Neuron (in vitro differentiated cells): ENCODE data around the gene BMX.

Experiments used
- H2AFZ ChIP-seq: one replicate; pipeline ENCODE4 v1.6.1; 2013; ENCODE audit warnings: low read depth, mild to moderate bottlenecking, inconsistent platforms, low read length, moderate library complexity
- H3K27me3 ChIP-seq: one replicate; pipeline ENCODE4 v1.6.1; 2013; ENCODE audit warnings: low read length; ENCODE audit not compliant: insufficient read depth
- H3K36me3 ChIP-seq: one replicate; pipeline ENCODE4 v1.6.1; 2013; ENCODE audit warnings: low read length; ENCODE audit not compliant: insufficient read depth
- H3K4me1 ChIP-seq: one replicate; pipeline ENCODE4 v1.6.1; 2013; ENCODE audit warnings: low read length; ENCODE audit not compliant: insufficient read depth
- H3K4me3 ChIP-seq: 2 replicates; pipeline ENCODE4 v1.5.1; 2013; ENCODE audit warnings: mild to moderate bottlenecking, low read length, moderate library complexity
- H3K9me3 ChIP-seq: one replicate; pipeline ENCODE4 v1.6.1; 2013; ENCODE audit warnings: low read length

The BMX gene

GRCh38 chrX:15563056-15563455, 62.4 kb downstream of the BMX start:
- H2AFZ ChIP-seq, result no peak overlapping the region
- H3K27me3 ChIP-seq, result no peaks in the 10 kb centered on the region
- no peaks in the 10 kb centered on the region for H3K36me3 ChIP-seq
- peaks cover 10% of the 10 kb centered on the region for H3K4me1 ChIP-seq
- no peaks in the 10 kb centered on the region for H3K9me3 ChIP-seq
- no peak overlapping the region for H3K4me3 ChIP-seq

- Histone ChIP-seq H2AFZ (no peak overlapping the region), H3K4me3 (no peak overlapping the region), H3K4me1 (peaks cover 10% of the 10 kb centered on the region), H3K9me3 (no peaks in the 10 kb centered on the region), H3K36me3 (no peaks in the 10 kb centered on the region), H3K27me3 (no peaks in the 10 kb centered on the region)
Observed at GRCh38 chrX:15564981-15565579, 64.5 kb downstream of the BMX start.

GRCh38 chrX:15566244-15566643, 65.6 kb downstream of the BMX start:
- H3K9me3 ChIP-seq, result no peaks in the 10 kb centered on the region
- no peak overlapping the region for H3K4me3 ChIP-seq
- H3K4me1 ChIP-seq, result peaks cover 10% of the 10 kb centered on the region
- no peaks in the 10 kb centered on the region for H3K27me3 ChIP-seq
- H3K36me3 ChIP-seq, result no peaks in the 10 kb centered on the region
- H2AFZ ChIP-seq, result no peak overlapping the region

GRCh38 chrX:15567267-15567666, 66.7 kb downstream of the BMX start:
- no peaks in the 10 kb centered on the region for H3K9me3 ChIP-seq
- peaks cover 10% of the 10 kb centered on the region for H3K4me1 ChIP-seq
- H2AFZ ChIP-seq, result no peak overlapping the region

GRCh38 chrX:15567886-15568616, 67.4 kb downstream of the BMX start:
- H3K4me3 ChIP-seq, result no peak overlapping the region
- no peaks in the 10 kb centered on the region for H3K9me3 ChIP-seq
- peaks cover 10% of the 10 kb centered on the region for H3K4me1 ChIP-seq
- H3K27me3 ChIP-seq, result peaks cover 4% of the 10 kb centered on the region
- no peak overlapping the region for H2AFZ ChIP-seq
- no peaks in the 10 kb centered on the region for H3K36me3 ChIP-seq

More at GRCh38 chrX:15567267-15567666, 66.7 kb downstream of the BMX start:
- Histone ChIP-seq H3K4me3 (no peak overlapping the region), H3K27me3 (peaks cover 4% of the 10 kb centered on the region), H3K36me3 (no peaks in the 10 kb centered on the region)

- no peak overlapping the region for H3K4me3 ChIP-seq
- H3K4me1 ChIP-seq, result peaks cover 5% of the 10 kb centered on the region
- no peaks in the 10 kb centered on the region for H3K36me3 ChIP-seq
- H3K9me3 ChIP-seq, result no peaks in the 10 kb centered on the region
- no peak overlapping the region for H2AFZ ChIP-seq
- peaks cover 4% of the 10 kb centered on the region for H3K27me3 ChIP-seq
Observed at GRCh38 chrX:15570145-15570544, 69.5 kb downstream of the BMX start.

GRCh38 chrX:15574017-15574416, 73.4 kb downstream of the BMX start:
- Histone ChIP-seq H3K36me3 (no peaks in the 10 kb centered on the region), H3K4me1 (no peaks in the 10 kb centered on the region), H3K9me3 (no peaks in the 10 kb centered on the region), H3K4me3 (no peak overlapping the region), H3K27me3 (peaks cover 6% of the 10 kb centered on the region), H2AFZ (no peak overlapping the region)

GRCh38 chrX:15576019-15576418, 75.4 kb downstream of the BMX start:
- Histone ChIP-seq H3K27me3 (peaks cover 6% of the 10 kb centered on the region), H3K4me1 (peaks cover 6% of the 10 kb centered on the region), H3K9me3 (no peaks in the 10 kb centered on the region), H2AFZ (no peak overlapping the region), H3K36me3 (no peaks in the 10 kb centered on the region), H3K4me3 (no peak overlapping the region)

GRCh38 chrX:15579778-15580747, 79.5 kb downstream of the BMX start:
- Histone ChIP-seq H3K4me3 (no peak overlapping the region), H3K36me3 (no peaks in the 10 kb centered on the region), H3K27me3 (peaks cover 4% of the 10 kb centered on the region), H2AFZ (no peak overlapping the region), H3K9me3 (no peaks in the 10 kb centered on the region), H3K4me1 (peaks cover 6% of the 10 kb centered on the region)

- Histone ChIP-seq H3K36me3 (no peaks in the 10 kb centered on the region), H3K27me3 (no peaks in the 10 kb centered on the region), H3K9me3 (no peaks in the 10 kb centered on the region)
Observed at GRCh38 chrX:15594371-15594770, 93.8 kb downstream of the BMX start.

GRCh38 chrX:15598026-15598425, 97.4 kb downstream of the BMX start:
- H2AFZ ChIP-seq, result no peak overlapping the region
- no peak overlapping the region for H3K4me3 ChIP-seq
- no peaks in the 10 kb centered on the region for H3K9me3 ChIP-seq
- H3K4me1 ChIP-seq, result no peaks in the 10 kb centered on the region
- no peaks in the 10 kb centered on the region for H3K36me3 ChIP-seq
- H3K27me3 ChIP-seq, result no peaks in the 10 kb centered on the region

More at GRCh38 chrX:15594371-15594770, 93.8 kb downstream of the BMX start:
- no peak overlapping the region for H3K4me3 ChIP-seq
- no peaks in the 10 kb centered on the region for H3K4me1 ChIP-seq
- no peak overlapping the region for H2AFZ ChIP-seq

- H3K4me3 ChIP-seq, result no peak overlapping the region
- H2AFZ ChIP-seq, result no peak overlapping the region
- H3K9me3 ChIP-seq, result no peaks in the 10 kb centered on the region
- no peaks in the 10 kb centered on the region for H3K36me3 ChIP-seq
- H3K4me1 ChIP-seq, result no peaks in the 10 kb centered on the region
- no peaks in the 10 kb centered on the region for H3K27me3 ChIP-seq
Observed at GRCh38 chrX:15599461-15599860, 98.9 kb downstream of the BMX start.

- H3K4me1 ChIP-seq, result no peaks in the 10 kb centered on the region
- H3K4me3 ChIP-seq, result no peak overlapping the region
- no peaks in the 10 kb centered on the region for H3K27me3 ChIP-seq
- no peaks in the 10 kb centered on the region for H3K36me3 ChIP-seq
- no peaks in the 10 kb centered on the region for H3K9me3 ChIP-seq
- no peak overlapping the region for H2AFZ ChIP-seq
Observed at GRCh38 chrX:15600049-15600448, 99.4 kb downstream of the BMX start.
